Muscle layer of duodenum (tissue), 2 donors: ENCODE measurements around the gene PELI1.
A peak's percentile ranks its signal among the peaks of the same experiment; 100 is the strongest.

Experiments used
- H3K27ac ChIP-seq: one replicate; pipeline ENCODE4 v1.7.0; 2013; ENCODE audit warnings: mild to moderate bottlenecking, low read length
- H3K27me3 ChIP-seq: one replicate; pipeline ENCODE4 v1.7.0; 2013; ENCODE audit warnings: low read depth, mild to moderate bottlenecking, control low read depth, low read length
- H3K36me3 ChIP-seq, 2 donors: one replicate each; pipeline ENCODE4 v1.7.0; 2013; ENCODE audit warnings: low read length in 2 of 2, control low read depth in 1 of 2, mild to moderate bottlenecking in 1 of 2; ENCODE audit not compliant: insufficient read depth in 2 of 2, control insufficient read depth in 1 of 2
- H3K4me1 ChIP-seq, 2 donors: one replicate each; pipeline ENCODE4 v1.7.0; 2013; ENCODE audit warnings: low read length in 2 of 2, mild to moderate bottlenecking in 2 of 2, control low read depth in 1 of 2, moderate library complexity in 1 of 2; ENCODE audit not compliant: insufficient read depth in 2 of 2, control insufficient read depth in 1 of 2
- H3K4me3 ChIP-seq, 2 donors: one replicate each; pipeline ENCODE4 v1.7.0; 2013; ENCODE audit warnings: low read length in 2 of 2, low read depth in 1 of 2, mild to moderate bottlenecking in 1 of 2
- H3K9me3 ChIP-seq, 2 donors: one replicate each; pipeline ENCODE4 v1.7.0; 2013; ENCODE audit warnings: low read length in 2 of 2, control low read depth in 1 of 2, mild to moderate bottlenecking in 1 of 2; ENCODE audit not compliant: control insufficient read depth in 1 of 2
- donor health status: healthy.

PELI1 gene

GRCh38 chr2:64145714-64146113, 1.5 kb upstream of the PELI1 start:
- peaks cover 0 to 10% of the 10 kb centered on the region in 2 donors for H3K4me1 ChIP-seq
- H3K27me3 ChIP-seq: no peaks in the 10 kb centered on the region

DNA sequence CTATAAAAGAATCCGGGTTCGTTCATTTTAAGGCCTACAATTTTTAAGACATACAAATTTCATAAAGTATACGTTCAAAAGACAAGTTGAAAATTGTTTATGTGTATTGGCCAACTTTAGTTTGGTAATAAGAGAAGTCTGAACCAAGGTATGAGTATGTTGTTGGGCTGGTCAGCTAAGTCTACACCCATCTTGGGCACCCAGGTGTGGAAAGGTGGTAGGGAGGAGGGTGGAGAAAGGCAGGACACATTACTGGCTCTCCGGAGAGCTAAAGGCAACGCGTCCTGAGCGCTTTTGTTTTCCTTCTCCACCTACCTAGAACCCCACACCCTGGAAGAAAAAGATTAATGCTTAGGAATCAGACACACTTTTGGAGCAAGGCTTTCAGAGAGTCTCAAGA, 899 bp upstream of the PELI1 start:
- H3K4me3 ChIP-seq: no peak overlapping the region
- H3K4me1 ChIP-seq: peaks cover 0 to 16% of the 10 kb centered on the region in 2 donors
- no peaks in the 10 kb centered on the region for H3K36me3 ChIP-seq
- H3K27me3 ChIP-seq: no peaks in the 10 kb centered on the region
- H3K27ac ChIP-seq: no peak overlapping the region
- H3K9me3 ChIP-seq: no peaks in the 10 kb centered on the region

More at GRCh38 chr2:64145714-64146113, 1.5 kb upstream of the PELI1 start:
- H3K4me3 ChIP-seq: no peak overlapping the region
- H3K27ac ChIP-seq: no peak overlapping the region
- no peaks in the 10 kb centered on the region for H3K36me3 ChIP-seq
- H3K9me3 ChIP-seq: no peaks in the 10 kb centered on the region

GRCh38 chr2:64143169-64144056, 807 bp downstream of the PELI1 start:
- Histone ChIP-seq H3K36me3 (no peaks in the 10 kb centered on the region), H3K27me3 (no peaks in the 10 kb centered on the region), H3K4me3 (peak overlapping the region; percentile 82 to 83), H3K4me1 (peaks cover 0 to 32% of the 10 kb centered on the region in 2 donors), H3K27ac (peak overlapping the region; percentile 92), H3K9me3 (no peaks in the 10 kb centered on the region)

DNA sequence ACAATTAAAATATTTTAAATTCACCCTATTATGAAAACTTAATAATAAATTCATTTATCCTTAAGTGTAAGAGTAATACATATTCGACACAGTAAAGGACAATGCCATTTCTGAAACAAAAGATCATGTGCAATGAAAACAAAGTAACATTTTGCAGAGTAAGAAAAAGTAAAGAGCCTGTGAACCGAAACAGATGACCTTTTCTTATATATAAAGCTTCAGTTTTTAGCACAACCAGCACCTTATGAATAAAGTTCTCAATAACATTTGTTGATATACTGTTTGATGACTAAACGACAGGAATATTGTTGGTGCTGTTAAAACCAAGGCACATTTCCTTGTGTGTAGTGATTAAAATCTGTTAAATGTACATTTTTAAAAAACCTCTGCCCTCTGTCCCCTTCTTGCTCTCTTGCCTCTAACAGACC, 1.5 kb downstream of the PELI1 start:
- Histone ChIP-seq H3K4me3 (peak overlapping the region; percentile 82 to 83), H3K27me3 (no peaks in the 10 kb centered on the region), H3K36me3 (no peaks in the 10 kb centered on the region), H3K9me3 (no peaks in the 10 kb centered on the region), H3K4me1 (peaks cover 0 to 36% of the 10 kb centered on the region in 2 donors), H3K27ac (peak overlapping the region; percentile 92)

DNA sequence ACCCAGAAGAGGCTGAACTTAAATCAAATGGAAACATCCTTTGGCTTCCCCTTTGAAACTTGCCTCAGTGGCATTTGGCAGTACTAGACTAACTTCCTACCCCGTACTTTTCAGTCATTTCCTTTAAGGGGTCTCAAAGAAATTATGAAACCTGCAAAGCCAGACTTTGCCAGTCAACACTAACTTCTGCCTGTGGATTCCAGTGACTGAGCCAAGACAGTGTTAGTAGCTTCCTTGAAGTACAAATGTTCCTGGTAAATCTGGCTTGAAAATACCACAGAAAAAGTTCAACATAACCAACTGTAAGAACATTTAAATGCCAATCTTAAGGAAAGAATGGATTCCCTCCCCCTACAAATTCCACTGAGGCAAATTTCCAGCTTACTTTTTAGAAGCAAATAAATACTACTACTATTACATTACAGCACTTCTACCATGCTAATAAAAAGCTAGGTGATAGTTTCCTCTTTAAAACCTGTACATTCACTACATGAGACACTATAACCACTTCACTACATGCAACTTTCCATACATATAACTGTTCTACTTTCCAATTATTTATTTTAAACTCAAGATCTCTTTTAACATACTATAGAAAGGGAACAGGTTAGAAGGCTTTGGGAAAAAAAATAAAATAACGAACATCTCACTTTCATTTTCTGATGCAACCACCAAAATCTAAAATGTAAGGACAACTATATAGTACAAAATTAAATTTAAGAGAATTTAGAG, 2.4 kb downstream of the PELI1 start:
- H3K4me3 ChIP-seq: peak overlapping the region; percentile 82 to 83
- no peaks in the 10 kb centered on the region for H3K9me3 ChIP-seq
- H3K36me3 ChIP-seq: no peaks in the 10 kb centered on the region
- no peaks in the 10 kb centered on the region for H3K27me3 ChIP-seq
- H3K4me1 ChIP-seq: peaks cover 0 to 43% of the 10 kb centered on the region in 2 donors
- H3K27ac ChIP-seq: peak overlapping the region; percentile 92

DNA sequence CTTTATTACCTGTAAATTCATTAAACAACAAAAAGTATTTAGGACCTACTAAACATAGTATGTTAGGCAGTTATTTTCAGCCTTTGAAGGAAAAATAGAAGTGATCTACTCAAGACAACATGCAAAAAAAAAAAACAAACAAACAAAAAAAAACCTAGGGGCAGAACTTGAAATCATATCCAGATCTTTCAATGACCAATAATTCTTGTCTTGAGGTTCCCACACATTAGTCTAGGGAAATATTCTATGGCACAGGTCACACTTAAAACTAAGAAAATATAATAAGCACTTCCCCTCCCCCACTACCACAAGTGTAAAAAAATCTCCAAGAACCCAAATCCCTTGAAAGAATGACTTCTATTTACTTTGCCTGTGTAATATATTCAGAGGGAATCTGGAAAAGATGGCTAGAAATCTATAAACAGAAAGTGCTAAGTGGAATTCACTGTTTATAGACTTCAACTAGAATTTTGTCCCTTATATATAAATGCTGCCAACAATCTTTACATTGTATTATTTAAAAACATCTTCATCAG, 3.5 kb downstream of the PELI1 start:
- H3K4me1 ChIP-seq: peaks cover 0 to 43% of the 10 kb centered on the region in 2 donors
- H3K36me3 ChIP-seq: no peaks in the 10 kb centered on the region
- H3K27ac ChIP-seq: no peak overlapping the region
- no peak overlapping the region for H3K4me3 ChIP-seq
- H3K9me3 ChIP-seq: no peaks in the 10 kb centered on the region
- no peaks in the 10 kb centered on the region for H3K27me3 ChIP-seq

DNA sequence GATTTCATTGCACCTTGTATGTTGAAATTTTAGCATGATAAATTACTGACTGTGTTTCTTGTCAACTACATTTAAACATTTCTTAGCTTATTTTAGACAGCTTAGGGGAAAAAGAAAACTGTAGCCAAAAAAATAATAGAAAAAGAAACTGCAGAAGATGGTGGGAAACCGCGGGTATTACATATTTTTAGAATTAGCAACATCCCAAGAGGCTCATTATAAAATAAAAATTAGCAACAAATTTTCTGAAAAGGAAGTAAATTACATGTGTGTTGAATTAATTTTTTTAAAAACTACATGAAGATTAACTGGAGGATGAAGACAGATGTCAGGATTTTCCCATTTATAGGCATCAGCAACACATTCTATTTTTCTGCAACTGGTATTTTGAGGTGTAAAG, 4.3 kb downstream of the PELI1 start:
- Histone ChIP-seq H3K4me3 (no peak overlapping the region), H3K9me3 (no peaks in the 10 kb centered on the region), H3K36me3 (no peaks in the 10 kb centered on the region), H3K27ac (peak overlapping the region; percentile 26), H3K27me3 (no peaks in the 10 kb centered on the region), H3K4me1 (peaks cover 4 to 47% of the 10 kb centered on the region in 2 donors)

GRCh38 chr2:64137996-64138395, 6.2 kb downstream of the PELI1 start:
- Histone ChIP-seq H3K4me3 (no peak overlapping the region), H3K4me1 (peaks cover 16 to 57% of the 10 kb centered on the region in 2 donors), H3K27ac (no peak overlapping the region), H3K36me3 (no peaks in the 10 kb centered on the region), H3K27me3 (no peaks in the 10 kb centered on the region), H3K9me3 (no peaks in the 10 kb centered on the region)

GRCh38 chr2:64137567-64137966, 6.7 kb downstream of the PELI1 start:
- Histone ChIP-seq H3K27me3 (no peaks in the 10 kb centered on the region), H3K27ac (no peak overlapping the region), H3K4me1 (peaks cover 16 to 57% of the 10 kb centered on the region in 2 donors), H3K4me3 (no peak overlapping the region), H3K9me3 (no peaks in the 10 kb centered on the region), H3K36me3 (no peaks in the 10 kb centered on the region)

GRCh38 chr2:64135421-64135820, 8.8 kb downstream of the PELI1 start:
- no peak overlapping the region for H3K27ac ChIP-seq
- H3K9me3 ChIP-seq: no peaks in the 10 kb centered on the region
- H3K27me3 ChIP-seq: no peaks in the 10 kb centered on the region
- no peaks in the 10 kb centered on the region for H3K36me3 ChIP-seq
- peaks cover 16 to 44% of the 10 kb centered on the region in 2 donors for H3K4me1 ChIP-seq
- no peak overlapping the region for H3K4me3 ChIP-seq

DNA sequence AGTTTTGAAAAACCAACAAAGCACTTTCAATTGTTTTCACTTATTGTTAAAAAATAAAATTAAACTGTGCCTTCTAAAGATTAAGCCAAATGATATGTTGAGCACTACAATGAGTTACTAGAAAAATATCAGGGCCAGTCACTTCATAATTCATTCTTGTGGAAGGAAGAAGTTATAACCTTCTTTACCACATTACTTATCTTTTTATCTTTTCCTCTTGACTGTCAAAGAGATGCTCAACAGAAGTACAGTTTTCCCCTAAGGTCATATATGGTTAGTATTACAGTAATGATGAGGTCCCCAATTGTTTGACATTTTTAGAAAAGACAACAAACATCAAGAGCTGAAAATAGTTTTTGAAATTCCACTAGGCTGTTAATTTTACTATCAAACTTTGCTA, 9.4 kb downstream of the PELI1 start:
- H3K27ac ChIP-seq: no peak overlapping the region
- no peaks in the 10 kb centered on the region for H3K9me3 ChIP-seq
- no peaks in the 10 kb centered on the region for H3K36me3 ChIP-seq
- H3K4me3 ChIP-seq: no peak overlapping the region
- no peaks in the 10 kb centered on the region for H3K27me3 ChIP-seq
- peaks cover 16 to 40% of the 10 kb centered on the region in 2 donors for H3K4me1 ChIP-seq
